ENCODE data around the gene DAP. TPM values are rescaled to one million over a fixed set of nuclear protein-coding genes. Genes with fewer than 3 reads are reported as not detected.

Gene DAP
- total RNA-seq, 4 donors from 2014 or later, result 2.4 to 11.7 (median 3.6) TPM

DNA sequence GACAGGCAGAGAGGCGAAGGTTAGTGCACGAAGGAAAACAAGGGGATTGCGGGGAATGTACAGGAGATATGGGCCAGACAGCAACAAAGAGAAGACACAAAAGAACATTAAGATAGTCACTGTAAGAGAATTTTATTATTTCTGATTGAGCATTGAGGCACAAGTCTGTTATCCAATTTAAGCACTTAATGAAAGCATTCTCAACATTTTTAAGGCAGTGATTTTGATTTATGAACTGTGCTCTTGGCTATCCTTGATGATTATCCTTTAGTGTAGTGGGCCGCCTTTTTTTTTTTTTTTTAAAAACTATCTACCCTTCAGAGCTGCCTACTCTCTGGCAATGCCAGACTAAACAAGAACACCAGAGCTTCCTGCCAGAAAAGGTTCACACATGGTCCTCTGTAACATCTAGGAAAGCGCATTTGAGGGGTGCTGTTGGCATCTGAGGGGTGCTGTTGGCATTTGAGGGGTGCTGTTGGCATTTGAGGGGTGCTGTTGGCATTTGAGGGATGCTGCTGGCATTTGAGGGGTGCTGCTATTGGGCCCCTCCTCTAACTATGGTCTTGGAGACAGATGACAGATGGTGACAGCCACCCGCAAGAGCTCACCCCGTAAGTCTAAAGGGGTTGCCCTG, 3.0 kb downstream of the DAP start:
- in situ Hi-C loops (cut with MboI; ENCODE audit: low sequenced_read_pairs in 4 of 4), result no loop called here
- Histone ChIP-seq H3K4me1 (peaks cover 0 to 4% of the 10 kb centered on the region in 2 donors), H3K4me3 (no peak overlapping the region)

DNA sequence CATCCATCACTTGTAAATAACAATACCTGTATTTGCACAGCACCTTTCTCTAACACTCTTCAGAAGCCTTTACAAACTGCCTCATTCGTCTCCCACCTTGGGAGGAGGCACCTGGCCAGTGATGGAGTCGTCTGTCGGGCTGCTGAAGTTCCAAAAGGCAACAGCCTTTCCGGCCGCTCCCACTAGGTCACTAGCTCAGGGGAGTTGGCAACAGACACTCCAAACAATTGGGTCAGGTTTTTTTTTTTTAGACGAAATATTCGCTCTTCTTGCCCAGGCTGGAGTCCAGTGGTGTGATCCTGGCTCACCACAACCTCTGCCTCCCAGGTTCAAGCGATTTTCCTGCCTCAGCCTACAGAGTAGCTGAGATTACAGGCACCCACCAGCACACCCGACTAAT, 4.0 kb downstream of the DAP start:
- intact Hi-C loops (cut with DNase I; ENCODE audit: low total_unique reads) (no loop called here), in situ Hi-C loops (cut with MboI; ENCODE audit: low sequenced_read_pairs in 4 of 4) (no loop called here)
- H3K9me3 ChIP-seq, result no peaks in the 10 kb centered on the region
- no peak for DNase-seq
- H3K36me3 ChIP-seq, result no peaks in the 10 kb centered on the region
- no peaks in the 10 kb centered on the region for H3K27me3 ChIP-seq
- H3K4me1 ChIP-seq, result peaks cover 0 to 4% of the 10 kb centered on the region in 2 donors
- ATAC-seq, result no peak
- H3K4me3 ChIP-seq, result no peak overlapping the region
- TF ChIP-seq CTCF (IDR thresholded peaks at IDR 0.05 in 4 of 5, conservative IDR thresholded peaks at IDR 0.05 in 1 of 5) (no peak), POLR2A (IDR thresholded peaks at IDR 0.05) (no peak)
- no peak overlapping the region for H3K27ac ChIP-seq

More for the DNA sequence above, 3.0 kb downstream of the DAP start:
- Histone ChIP-seq H3K9me3 (no peaks in the 10 kb centered on the region), H3K27me3 (no peaks in the 10 kb centered on the region), H3K36me3 (no peaks in the 10 kb centered on the region), H3K27ac (no peak overlapping the region)
- DNase-seq (no peak), ATAC-seq (no peak)
- TF ChIP-seq POLR2A (IDR thresholded peaks at IDR 0.05) (no peak), CTCF (IDR thresholded peaks at IDR 0.05 in 4 of 5, conservative IDR thresholded peaks at IDR 0.05 in 1 of 5) (no peak)
- intact Hi-C loops (cut with DNase I; ENCODE audit: low total_unique reads), result no loop called here

- Histone ChIP-seq H3K9me3 (no peaks in the 10 kb centered on the region), H3K36me3 (no peaks in the 10 kb centered on the region), H3K27ac (no peak overlapping the region), H3K27me3 (no peaks in the 10 kb centered on the region), H3K4me1 (peaks cover 0 to 4% of the 10 kb centered on the region in 2 donors), H3K4me3 (no peak overlapping the region)
- TF ChIP-seq CTCF (IDR thresholded peaks at IDR 0.05 in 4 of 5, conservative IDR thresholded peaks at IDR 0.05 in 1 of 5) (no peak), POLR2A (IDR thresholded peaks at IDR 0.05) (no peak)
- intact Hi-C loops (cut with DNase I; ENCODE audit: low total_unique reads) (no loop called here), in situ Hi-C loops (cut with MboI; ENCODE audit: low sequenced_read_pairs in 4 of 4) (no loop called here)
- ATAC-seq, result no peak
- no peak for DNase-seq
Measured at GRCh38 chr5:10756549-10756948, 4.5 kb downstream of the DAP start.

DNA sequence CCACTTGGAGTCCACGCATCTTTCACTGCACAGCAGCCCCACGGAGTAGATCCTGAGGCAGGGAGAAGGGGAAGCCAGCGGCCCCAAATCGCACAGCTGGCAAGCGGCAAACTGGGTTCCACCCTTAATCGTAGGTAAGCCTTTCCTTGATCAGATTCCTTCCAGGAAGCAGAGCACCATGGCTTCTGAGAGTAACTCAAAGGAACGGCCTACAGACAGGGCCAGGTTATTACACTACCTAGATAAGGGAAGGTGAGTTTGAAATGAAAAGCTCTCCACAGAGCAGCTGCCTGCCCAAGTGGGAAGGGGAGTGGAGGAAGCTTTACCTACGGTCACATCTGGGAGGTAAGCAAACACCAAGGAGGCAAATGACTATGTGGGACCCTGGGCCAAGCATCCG, 7.9 kb downstream of the DAP start:
- intact Hi-C loops (cut with DNase I; ENCODE audit: low total_unique reads), result no loop called here
- in situ Hi-C loops (cut with MboI; ENCODE audit: low sequenced_read_pairs in 4 of 4), result no loop called here
- ATAC-seq (no peak), DNase-seq (no peak)
- Histone ChIP-seq H3K4me3 (no peak overlapping the region), H3K36me3 (no peaks in the 10 kb centered on the region), H3K9me3 (no peaks in the 10 kb centered on the region), H3K27ac (no peak overlapping the region), H3K4me1 (no peaks in the 10 kb centered on the region), H3K27me3 (no peaks in the 10 kb centered on the region)
- TF ChIP-seq POLR2A (IDR thresholded peaks at IDR 0.05) (no peak), CTCF (IDR thresholded peaks at IDR 0.05 in 4 of 5, conservative IDR thresholded peaks at IDR 0.05 in 1 of 5) (no peak)

DNA sequence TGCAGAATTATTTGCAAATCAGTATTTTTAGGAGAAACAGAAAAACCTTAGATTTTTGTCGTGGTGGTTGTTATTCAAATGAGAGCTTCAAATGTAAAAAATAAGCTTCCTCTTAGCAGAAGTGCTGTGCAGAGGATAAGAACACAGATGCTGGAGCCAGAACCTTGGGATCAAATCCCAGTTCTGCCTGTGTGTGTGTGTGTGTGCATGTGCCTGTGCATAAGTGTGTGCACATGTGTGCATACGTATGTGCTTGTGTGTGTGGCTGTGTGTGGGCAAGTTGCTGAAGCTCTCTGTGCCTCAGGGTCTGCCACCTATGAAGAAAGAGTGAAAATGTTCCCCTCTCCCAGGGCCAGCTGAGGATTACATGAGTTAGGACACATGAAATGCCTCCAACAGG, 8.6 kb downstream of the DAP start:
- intact Hi-C loops (cut with DNase I; ENCODE audit: low total_unique reads) (no loop called here), in situ Hi-C loops (cut with MboI; ENCODE audit: low sequenced_read_pairs in 4 of 4) (no loop called here)
- Histone ChIP-seq H3K36me3 (no peaks in the 10 kb centered on the region), H3K27ac (no peak overlapping the region), H3K4me3 (no peak overlapping the region), H3K9me3 (no peaks in the 10 kb centered on the region), H3K4me1 (no peaks in the 10 kb centered on the region), H3K27me3 (no peaks in the 10 kb centered on the region)
- ATAC-seq, result no peak
- no peak for DNase-seq
- TF ChIP-seq CTCF (IDR thresholded peaks at IDR 0.05 in 4 of 5, conservative IDR thresholded peaks at IDR 0.05 in 1 of 5), result no peak
- TF ChIP-seq POLR2A (IDR thresholded peaks at IDR 0.05), result no peak
